OCI-LY1 (cell line): ENCODE measurements around the gene PPIB.

Experiments
- H2AFZ ChIP-seq: fragments of 200-600 bp; sonication (generic), shearing (Covaris generic); 2 replicates; pipeline ENCODE4 v1.6.0; 2014; ENCODE audit warnings: antibody characterized with exemption, mild to moderate bottlenecking, low read length
- H3F3A ChIP-seq: fragments of 200-600 bp; sonication (generic), shearing (Covaris generic); 2 replicates; pipeline ENCODE4 v1.6.0; 2014; ENCODE audit warnings: mild to moderate bottlenecking, antibody characterized with exemption, low read length, moderate library complexity; ENCODE audit not compliant: insufficient read depth
- H3K27ac ChIP-seq: fragments of 200-600 bp; sonication (generic); 2 replicates; pipeline ENCODE4 v1.5.1; 2014; ENCODE audit warnings: low read length, mixed run types, mild to moderate bottlenecking, low read depth; ENCODE audit not compliant: poor library complexity, severe bottlenecking
- H3K27me3 ChIP-seq: fragments of 200-600 bp; sonication (generic); 2 replicates; pipeline ENCODE4 v1.6.0; 2014; ENCODE audit warnings: antibody characterized with exemption, mild to moderate bottlenecking, low read length, moderate library complexity; ENCODE audit not compliant: insufficient read depth
- H3K36me3 ChIP-seq: fragments of 200-600 bp; sonication (generic); 2 replicates; pipeline ENCODE4 v1.6.1; 2014; ENCODE audit warnings: mild to moderate bottlenecking, antibody characterized with exemption, low read length, moderate library complexity, mixed read lengths; ENCODE audit not compliant: insufficient read depth
- H3K4me1 ChIP-seq: fragments of 200-600 bp; sonication (generic); 2 replicates; pipeline ENCODE4 v1.5.1; 2014; ENCODE audit warnings: mild to moderate bottlenecking, low read length, moderate library complexity; ENCODE audit not compliant: insufficient read depth, severe bottlenecking
- H3K4me2 ChIP-seq: fragments of 200-600 bp; sonication (generic), shearing (Covaris generic); 2 replicates; pipeline ENCODE4 v1.6.1; 2014; ENCODE audit warnings: low read length
- H3K4me3 ChIP-seq: fragments of 200-600 bp; sonication (generic); 2 replicates; pipeline ENCODE4 v1.5.1; 2014; ENCODE audit warnings: low read length, low read depth, mild to moderate bottlenecking, mixed read lengths; ENCODE audit not compliant: poor library complexity, severe bottlenecking
- H3K79me2 ChIP-seq: fragments of 200-600 bp; shearing (Covaris generic); 2 replicates; pipeline ENCODE4 v1.6.1; 2016; ENCODE audit warnings: mixed run types, low read length, mixed read lengths; ENCODE audit not compliant: insufficient read depth
- H3K9ac ChIP-seq: fragments of 200-600 bp; sonication (generic), shearing (Covaris generic); 2 replicates; pipeline ENCODE4 v1.6.1; 2014; ENCODE audit warnings: mild to moderate bottlenecking, low read length, mixed read lengths
- H3K9me2 ChIP-seq: fragments of 200-600 bp; sonication (generic), shearing (Covaris generic); 2 replicates; pipeline ENCODE4 v1.6.1; 2014; ENCODE audit warnings: low read depth, mild to moderate bottlenecking, low read length, mixed read lengths
- H3K9me3 ChIP-seq: fragments of 200-600 bp; shearing (Covaris generic); 2 replicates; pipeline ENCODE4 v1.6.1; 2014; ENCODE audit warnings: low read length, mixed read lengths
- H4K20me1 ChIP-seq: fragments of 200-600 bp; sonication (generic), shearing (Covaris generic); 2 replicates; pipeline ENCODE4 v1.6.0; 2016; ENCODE audit warnings: mild to moderate bottlenecking, low read length; ENCODE audit not compliant: insufficient read depth
- CTCF ChIP-seq: fragments of 200-600 bp; sonication (generic), shearing (Covaris generic); IDR thresholded peaks from 2 replicates; pipeline ENCODE4 v1.5.1; 2017; ENCODE audit warnings: mild to moderate bottlenecking, antibody characterized with exemption, low read length, moderate library complexity, mixed read lengths
- EZH2 ChIP-seq: fragments of 200-600 bp; sonication (generic), shearing (Covaris generic); IDR thresholded peaks from 2 replicates; pipeline ENCODE4 v1.8.0; 2017; ENCODE audit warnings: borderline replicate concordance, mixed run types, mild to moderate bottlenecking, antibody characterized with exemption, low read length, moderate library complexity, mixed read lengths

The PPIB gene

GRCh38 chr15:64157599-64158125 lies 5.2 kb downstream of the PPIB start:
- H3F3A ChIP-seq: no peaks in the 10 kb centered on the region
- peaks cover 71% of the 10 kb centered on the region for H3K36me3 ChIP-seq
- no peak overlapping the region for H3K9ac ChIP-seq
- H3K27ac ChIP-seq: no peak overlapping the region
- peaks cover 9% of the 10 kb centered on the region for H3K79me2 ChIP-seq
- H3K9me2 ChIP-seq: no peaks in the 10 kb centered on the region
- H4K20me1 ChIP-seq: no peaks in the 10 kb centered on the region
- H3K4me2 ChIP-seq: no peak overlapping the region
- peaks cover 79% of the 10 kb centered on the region for H3K4me1 ChIP-seq
- no peaks in the 10 kb centered on the region for H3K27me3 ChIP-seq
- no peak overlapping the region for H3K4me3 ChIP-seq
- H3K9me3 ChIP-seq: no peaks in the 10 kb centered on the region
- H2AFZ ChIP-seq: no peak overlapping the region
- TF ChIP-seq CTCF: no peak
- no peak for TF ChIP-seq EZH2

- peaks cover 3% of the 10 kb centered on the region; the same call in 1 of the 2 replicates for H3K79me2 ChIP-seq
- H3K36me3 ChIP-seq: peaks cover 67% of the 10 kb centered on the region
- no peaks in the 10 kb centered on the region for H3K27me3 ChIP-seq
- H3K4me3 ChIP-seq: no peak overlapping the region
- H3F3A ChIP-seq: no peaks in the 10 kb centered on the region
- no peak overlapping the region for H3K27ac ChIP-seq
- H3K4me2 ChIP-seq: no peak overlapping the region
- H3K9ac ChIP-seq: no peak overlapping the region
- no peaks in the 10 kb centered on the region for H3K9me2 ChIP-seq
- TF ChIP-seq EZH2 (no peak), CTCF (no peak)
- peaks cover 81% of the 10 kb centered on the region for H3K4me1 ChIP-seq
- no peaks in the 10 kb centered on the region for H3K9me3 ChIP-seq
- H2AFZ ChIP-seq: no peak overlapping the region
- no peaks in the 10 kb centered on the region for H4K20me1 ChIP-seq
These were observed 6.0 kb downstream of the PPIB start for GRCh38 chr15:64156652-64157331.

GRCh38 chr15:64155802-64156651 lies 6.8 kb downstream of the PPIB start:
- peak overlapping the region; percentile 51 for H3K27ac ChIP-seq
- peaks cover 64% of the 10 kb centered on the region for H3K36me3 ChIP-seq
- no peaks in the 10 kb centered on the region for H3K9me3 ChIP-seq
- H3K9ac ChIP-seq: no peak overlapping the region
- H3K9me2 ChIP-seq: no peaks in the 10 kb centered on the region
- peaks cover 77% of the 10 kb centered on the region for H3K4me1 ChIP-seq
- H3K27me3 ChIP-seq: no peaks in the 10 kb centered on the region
- no peak overlapping the region for H3K4me3 ChIP-seq
- H2AFZ ChIP-seq: no peak overlapping the region
- no peaks in the 10 kb centered on the region for H3F3A ChIP-seq
- TF ChIP-seq CTCF (no peak), EZH2 (no peak)
- no peaks in the 10 kb centered on the region for H3K79me2 ChIP-seq
- no peak overlapping the region for H3K4me2 ChIP-seq
- H4K20me1 ChIP-seq: no peaks in the 10 kb centered on the region
